IMR-90 (cell line): ENCODE results near the gene SLC50A1. TPM values are rescaled to one million over a fixed set of nuclear protein-coding genes. Genes with fewer than 3 reads are reported as not detected.

Experiments used
- ATAC-seq: fragments of 200-7000 bp; cut with Tn5 transposase; 2 replicates; pipeline ENCODE4 v1.9.1; 2020; ENCODE audit warnings: low read depth, mild to moderate bottlenecking, moderate library complexity
- BruUV-seq: library from RNA; stranded (reverse); fragments of 400-500 nt; replicated peaks from 2 replicates; lab custom pipeline; 2021; lab: Mats Ljungman, UMichigan
- CTCF ChIA-PET: fragments of 300-600 bp; formaldehyde crosslinking; extraction: SDS; loops from one replicate; lab custom pipeline; 2021; ENCODE audit warnings: antibody characterized with exemption; lab: Yijun Ruan, JAX
- POLR2A ChIA-PET: fragments of 300-600 bp; sonication (Branson Sonifier 250); formaldehyde crosslinking; loops from one replicate; lab custom pipeline; 2022; ENCODE audit warnings: antibody characterized with exemption; ENCODE audit not compliant: unreplicated experiment; lab: Charles Lee
- DNase-seq: peaks from one replicate; pipeline ENCODE4 v3.0.0; 2013
- H2AFZ ChIP-seq: replicated peaks from 2 replicates; pipeline ENCODE3; 2013; ENCODE audit warnings: low read length, mild to moderate bottlenecking; ENCODE audit not compliant: poor library complexity
- H2AK5ac ChIP-seq: 2 replicates; pipeline ENCODE4 v1.6.1; 2013; ENCODE audit warnings: low read depth, low read length, inconsistent platforms
- H2AK9ac ChIP-seq: replicated peaks from 2 replicates; pipeline ENCODE3; 2013; ENCODE audit warnings: mild to moderate bottlenecking, low read depth, low read length, moderate library complexity; ENCODE audit not compliant: poor library complexity
- H2BK120ac ChIP-seq: 2 replicates; pipeline ENCODE4 v1.6.1; 2013; ENCODE audit warnings: low read depth, low read length, inconsistent platforms
- H2BK15ac ChIP-seq: 3 replicates; pipeline ENCODE4 v1.6.1; 2013; ENCODE audit warnings: low read depth, low read length, inconsistent platforms
- H2BK20ac ChIP-seq: 2 replicates; pipeline ENCODE4 v1.6.1; 2013; ENCODE audit warnings: low read depth, mild to moderate bottlenecking, inconsistent platforms, low read length, moderate library complexity
- H2BK5ac ChIP-seq: 2 replicates; pipeline ENCODE4 v1.6.1; 2013; ENCODE audit warnings: mild to moderate bottlenecking, low read depth, low read length, inconsistent platforms; ENCODE audit not compliant: poor library complexity, severe bottlenecking
- H3K14ac ChIP-seq: replicated peaks from 2 replicates; pipeline ENCODE4 v1.6.1; 2013; ENCODE audit warnings: low read depth, low read length, inconsistent platforms
- H3K18ac ChIP-seq: 2 replicates; pipeline ENCODE4 v1.6.1; 2013; ENCODE audit warnings: low read depth, low read length, control low read depth
- H3K23ac ChIP-seq: 2 replicates; pipeline ENCODE4 v1.6.1; 2013; ENCODE audit warnings: low read depth, low read length, inconsistent platforms
- H3K27ac ChIP-seq: 2 replicates; pipeline ENCODE4 v1.5.1; 2013; ENCODE audit warnings: mild to moderate bottlenecking, control low read depth, low read length; ENCODE audit not compliant: insufficient read depth
- H3K27me3 ChIP-seq: 2 replicates; pipeline ENCODE4 v1.6.1; 2013; ENCODE audit warnings: low read length; ENCODE audit not compliant: control insufficient read depth, insufficient read depth
- H3K36me3 ChIP-seq: 2 replicates; pipeline ENCODE4 v1.6.1; 2013; ENCODE audit warnings: low read length, mixed read lengths; ENCODE audit not compliant: control insufficient read depth, insufficient read depth
- H3K4ac ChIP-seq: 2 replicates; pipeline ENCODE4 v1.6.1; 2013; ENCODE audit warnings: low read depth, low read length, inconsistent platforms
- H3K4me1 ChIP-seq: 2 replicates; pipeline ENCODE4 v1.6.1; 2013; ENCODE audit warnings: low read length, mixed read lengths; ENCODE audit not compliant: control insufficient read depth, insufficient read depth
- H3K4me2 ChIP-seq: 2 replicates; pipeline ENCODE4 v1.6.1; 2013; ENCODE audit warnings: low read depth, mild to moderate bottlenecking, control low read depth, low read length, moderate library complexity
- H3K4me3 ChIP-seq: 2 replicates; pipeline ENCODE4 v1.5.1; 2013; ENCODE audit warnings: low read depth, mild to moderate bottlenecking, control low read depth, low read length, moderate library complexity; ENCODE audit not compliant: insufficient read depth
- H3K56ac ChIP-seq: 2 replicates; pipeline ENCODE4 v1.6.1; 2013; ENCODE audit warnings: low read length, inconsistent platforms; ENCODE audit not compliant: insufficient read depth; ENCODE audit errors: extremely low read depth
- H3K79me1 ChIP-seq, 2 experiments: 2 replicates each; pipeline ENCODE4 v1.6.1; 2013; ENCODE audit warnings: low read length in 2 of 2, inconsistent platforms in 1 of 2, low read depth in 1 of 2
- H3K9ac ChIP-seq: 2 replicates; pipeline ENCODE4 v1.6.1; 2013; ENCODE audit warnings: low read depth, low read length, control low read depth
- H3K9me1 ChIP-seq: 2 replicates; pipeline ENCODE4 v1.6.1; 2013; ENCODE audit warnings: low read length, inconsistent platforms; ENCODE audit not compliant: insufficient read depth
- H3K9me3 ChIP-seq: 2 replicates; pipeline ENCODE4 v1.6.1; 2013; ENCODE audit warnings: low read length; ENCODE audit not compliant: control insufficient read depth, insufficient read depth
- H4K20me1 ChIP-seq: 2 replicates; pipeline ENCODE4 v1.6.1; 2013; ENCODE audit warnings: low read length, inconsistent platforms; ENCODE audit not compliant: insufficient read depth
- H4K5ac ChIP-seq: 2 replicates; pipeline ENCODE4 v1.6.1; 2013; ENCODE audit warnings: mild to moderate bottlenecking, low read depth, low read length, control low read depth
- H4K8ac ChIP-seq, 2 experiments: 2 replicates each; pipeline ENCODE4 v1.6.1; 2013; ENCODE audit warnings: low read depth in 2 of 2, low read length in 2 of 2, control low read depth in 1 of 2, inconsistent platforms in 1 of 2
- H4K91ac ChIP-seq: 2 replicates; pipeline ENCODE4 v1.6.1; 2013; ENCODE audit warnings: low read depth, low read length, inconsistent platforms; ENCODE audit not compliant: insufficient read depth
- MAZ ChIP-seq: IDR thresholded peaks from 2 replicates; pipeline ENCODE4 v1.6.1; 2012; ENCODE audit warnings: low read depth, mild to moderate bottlenecking, low read length, improper control_type of control experiment, moderate library complexity, borderline replicate concordance
- RAD21 ChIP-seq: IDR thresholded peaks from 2 replicates; pipeline ENCODE4 v1.6.1; 2012; ENCODE audit warnings: low read length, improper control_type of control experiment
- SMC3 ChIP-seq: fragments of 150-350 bp; IDR thresholded peaks from 2 replicates; pipeline ENCODE4 v1.6.1; 2016; ENCODE audit warnings: low read depth, mild to moderate bottlenecking, antibody characterized with exemption, low read length, moderate library complexity
- WGBS, 2 experiments: methylation state at CpG; one replicate each; pipeline versions ENCODE4 v1.1.5 to v1.1.7; 2013; ENCODE audit warnings: missing lambda C conversion rate in 2 of 2; ENCODE audit not compliant: insufficient read length in 1 of 2; ENCODE audit errors: extremely low coverage in 2 of 2; 5-methylcytosine and 5-hydroxymethylcytosine counted together
- dilution Hi-C: fragments of 300-500 bp; cut with HindIII; formaldehyde crosslinking; loops from one replicate; pipeline ENCODE4 v1.14.3; 2018; ENCODE audit warnings: low sequenced_read_pairs; ENCODE audit not compliant: unreplicated experiment
- in situ Hi-C: fragments of 300-500 bp; cut with MboI; formaldehyde crosslinking; loops from 3 replicates; pipeline ENCODE4 v1.14.3; 2019; ENCODE audit warnings: low sequenced_read_pairs, inconsistent platforms, mixed read lengths
- intact Hi-C: fragments of 100-400 bp; cut with micrococcal nuclease; formaldehyde crosslinking; loops from 2 replicates; pipeline ENCODE4 v1.10.0; 2022
- polyA plus RNA-seq, 3 experiments: library from polyadenylated mRNA; depleted of rRNA; stranded (reverse); fragments of >200 nt; gene quantifications; 2 replicates each; pipeline ENCODE4 v1.2.3, GENCODE V29; 2012; ENCODE audit warnings: low replicate concordance in 1 of 3
- total RNA-seq: library from RNA; depleted of rRNA; stranded (reverse); fragments of >200 nt; gene quantifications from 2 replicates; pipeline ENCODE4 v1.2.3, GENCODE V29; 2012
- TF ChIP-seq, protein P1 (sequence below): conservative IDR thresholded peaks from 2 replicates; pipeline ENCODE4 v1.5.1; 2012; ENCODE audit warnings: mild to moderate bottlenecking, low read depth, low read length, improper control_type of control experiment

The SLC50A1 gene
- total and polyA plus RNA-seq, 2 of the 4 experiments (the other 2 are of a cell fraction), result 20.6 to 20.8 TPM

DNA sequence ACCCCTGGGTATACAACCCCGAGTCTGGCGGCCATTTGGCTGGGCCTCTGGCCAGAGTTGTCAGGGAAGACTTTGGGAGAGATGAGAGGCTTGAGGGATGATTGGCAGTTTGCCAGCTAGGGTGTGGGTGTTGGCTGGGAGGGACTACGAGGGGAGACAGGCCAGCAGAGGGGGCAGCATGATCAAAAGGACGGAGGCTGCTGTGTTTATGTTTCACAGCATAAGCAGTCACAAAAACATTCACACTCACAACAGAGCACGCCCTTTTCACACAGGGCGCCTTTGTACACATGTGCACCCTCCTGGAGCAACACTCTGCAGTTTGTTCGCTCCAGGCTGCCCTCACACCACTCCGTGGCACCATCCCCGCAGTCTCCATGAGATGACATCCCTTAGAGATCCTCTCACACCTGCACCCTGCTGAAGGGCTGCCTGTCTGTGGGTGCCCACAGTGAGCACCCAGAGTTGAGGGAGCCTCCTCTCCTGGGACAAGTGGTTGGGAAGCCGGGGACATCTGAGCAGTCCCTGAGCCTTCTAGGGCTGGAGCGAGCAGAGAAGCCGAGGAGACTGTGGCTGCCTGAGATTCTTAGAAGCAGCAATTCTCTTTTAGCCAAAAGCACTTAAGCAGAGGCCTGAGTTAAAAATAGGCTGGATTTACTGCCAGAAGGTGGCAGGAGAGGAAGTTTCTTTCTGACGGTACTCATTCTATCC is 41.6 kb upstream of the SLC50A1 start:
- 7% methylated on average over 3 of the region's 13 CpGs; no CpG with 5 or more reads in 1 of the 2 experiments for WGBS, 2 experiments
- Histone ChIP-seq H3K4me1 (peaks cover 4% of the 10 kb centered on the region; the same call in 1 of the 2 replicates), H2BK5ac (no peak overlapping the region), H4K20me1 (no peaks in the 10 kb centered on the region), H3K27me3 (peaks cover 20% of the 10 kb centered on the region), H3K4me2 (peak overlapping the region; percentile 8; the same call in 1 of the 2 replicates), H2AK9ac (no peak overlapping the region), H3K9me3 (peaks cover 2% of the 10 kb centered on the region), H2BK20ac (no peak overlapping the region), H3K4ac (no peak overlapping the region), H2AFZ (peak overlapping the region; percentile 79), H2BK120ac (no peak overlapping the region), H3K14ac (no peak overlapping the region), H3K18ac (no peak overlapping the region), H3K79me1 (no peaks in the 10 kb centered on the region), H3K4me3 (no peak overlapping the region), H3K9ac (no peak overlapping the region), H4K91ac (no peak overlapping the region), H3K56ac (no peak overlapping the region), H3K23ac (no peak overlapping the region; the same call in 1 of the 2 replicates), H3K36me3 (no peaks in the 10 kb centered on the region), H4K8ac (no peak overlapping the region), H3K9me1 (peaks cover 3% of the 10 kb centered on the region; the same call in 1 of the 2 replicates), H2AK5ac (no peak overlapping the region), H4K5ac (no peak overlapping the region), H3K27ac (no peak overlapping the region), H2BK15ac (no peak overlapping the region)
- dilution Hi-C loops (no loop called here), intact Hi-C loops (loop anchor here (5.0 kb wide), 1 partner anchor 33 kb away; the partner anchor contains the start of gene EFNA1), in situ Hi-C loops (loop anchor here (5.0 kb wide), 1 partner anchor 73 kb away; no protein-coding TSS in a partner anchor)
- TF ChIP-seq MAZ, result no peak
- peak; percentile 63 for TF ChIP-seq SMC3
- TF ChIP-seq RAD21, result peak; percentile 43
- TF ChIP-seq, protein P1, sequence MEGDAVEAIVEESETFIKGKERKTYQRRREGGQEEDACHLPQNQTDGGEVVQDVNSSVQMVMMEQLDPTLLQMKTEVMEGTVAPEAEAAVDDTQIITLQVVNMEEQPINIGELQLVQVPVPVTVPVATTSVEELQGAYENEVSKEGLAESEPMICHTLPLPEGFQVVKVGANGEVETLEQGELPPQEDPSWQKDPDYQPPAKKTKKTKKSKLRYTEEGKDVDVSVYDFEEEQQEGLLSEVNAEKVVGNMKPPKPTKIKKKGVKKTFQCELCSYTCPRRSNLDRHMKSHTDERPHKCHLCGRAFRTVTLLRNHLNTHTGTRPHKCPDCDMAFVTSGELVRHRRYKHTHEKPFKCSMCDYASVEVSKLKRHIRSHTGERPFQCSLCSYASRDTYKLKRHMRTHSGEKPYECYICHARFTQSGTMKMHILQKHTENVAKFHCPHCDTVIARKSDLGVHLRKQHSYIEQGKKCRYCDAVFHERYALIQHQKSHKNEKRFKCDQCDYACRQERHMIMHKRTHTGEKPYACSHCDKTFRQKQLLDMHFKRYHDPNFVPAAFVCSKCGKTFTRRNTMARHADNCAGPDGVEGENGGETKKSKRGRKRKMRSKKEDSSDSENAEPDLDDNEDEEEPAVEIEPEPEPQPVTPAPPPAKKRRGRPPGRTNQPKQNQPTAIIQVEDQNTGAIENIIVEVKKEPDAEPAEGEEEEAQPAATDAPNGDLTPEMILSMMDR, result peak; percentile 54
- no TSS peak for BruUV-seq
- ATAC-seq (peak; percentile 50), DNase-seq (peak; percentile 45)
- CTCF ChIA-PET, result no interaction called here
- POLR2A ChIA-PET, result no interaction called here
